ENCODE measurements around the gene ANKRD29.

ANKRD29 gene

DNA sequence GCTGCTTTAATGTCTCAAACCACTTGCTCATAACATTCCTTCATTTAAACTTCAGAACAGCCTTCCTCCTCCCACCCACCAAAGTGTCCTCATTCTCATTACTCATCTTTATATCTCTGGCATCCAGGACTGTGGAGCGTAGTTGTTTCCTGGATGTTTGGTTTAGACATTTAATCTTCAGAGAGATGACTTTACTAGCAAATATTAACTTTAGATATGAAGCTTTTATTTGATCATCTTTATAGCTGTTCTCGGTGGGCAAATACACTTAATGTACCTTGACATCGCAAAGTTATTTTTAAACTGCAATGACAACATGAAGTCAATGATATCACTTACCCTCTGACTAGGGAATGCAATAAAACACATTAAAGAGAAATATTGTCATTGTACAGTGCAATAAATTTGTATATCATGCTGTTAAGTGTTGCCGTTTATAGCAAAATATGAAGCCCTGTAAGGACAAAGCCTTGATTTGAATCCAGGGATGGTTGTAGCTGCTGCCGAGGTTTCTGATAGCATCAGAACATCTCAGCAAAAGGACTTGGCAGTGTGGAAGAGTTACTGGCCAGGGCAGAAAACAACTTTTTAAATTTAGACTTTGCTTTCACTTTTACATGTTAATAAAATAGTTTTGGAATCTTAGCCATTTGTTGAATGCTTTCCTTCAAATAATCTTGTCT, 21.9 kb upstream of the ANKRD29 start:
- ATAC-seq: no peak

GRCh38 chr18:23683671-23684070, 21.0 kb upstream of the ANKRD29 start:
- no peak for DNase-seq
- no peak for ATAC-seq

More for the DNA sequence above, 21.9 kb upstream of the ANKRD29 start:
- no peak for DNase-seq

DNA sequence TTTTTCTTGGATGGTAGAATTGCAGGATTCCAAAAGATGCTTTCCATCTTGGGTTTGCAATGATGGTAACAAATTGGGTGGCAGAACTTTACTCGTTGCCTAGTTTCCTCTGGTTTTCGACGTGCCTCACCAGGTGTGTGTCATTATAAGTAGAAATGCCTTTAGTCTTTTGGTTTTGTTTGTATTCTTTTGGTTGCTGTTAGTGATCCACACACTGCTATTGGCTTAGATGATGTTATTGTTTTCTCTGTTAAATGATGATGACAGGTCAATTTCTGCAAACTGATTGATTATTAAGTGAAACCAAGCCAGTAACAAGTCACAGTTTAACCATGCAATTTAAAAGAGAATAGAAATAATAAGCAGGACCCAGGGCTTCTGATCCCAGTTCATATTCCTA, 20.4 kb upstream of the ANKRD29 start:
- ATAC-seq (no peak), DNase-seq (no peak)

- peak; percentile 23 for ATAC-seq
Observed at GRCh38 chr18:23682472-23682871, 19.8 kb upstream of the ANKRD29 start.

DNA sequence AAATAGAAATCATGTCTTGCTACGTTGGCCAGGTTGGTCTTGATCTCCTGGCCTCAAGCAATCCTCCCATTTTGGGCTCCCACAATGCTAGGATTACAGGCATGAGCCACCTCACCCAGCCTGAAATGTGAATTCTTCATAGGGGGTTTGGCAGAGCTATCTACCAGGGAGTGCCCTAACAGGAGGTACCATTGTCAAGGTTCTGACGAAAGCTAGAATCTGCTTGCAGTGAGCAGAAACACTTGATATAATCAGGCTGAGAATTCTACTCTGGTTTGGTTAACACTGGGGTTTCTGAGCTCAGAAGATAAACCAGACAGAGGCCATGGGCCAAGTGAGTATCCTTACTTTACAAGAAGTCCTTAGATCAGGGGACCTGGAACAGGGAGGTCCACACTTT, 19.3 kb upstream of the ANKRD29 start:
- DNase-seq: no peak
- no peak for ATAC-seq

More at GRCh38 chr18:23682472-23682871, 19.8 kb upstream of the ANKRD29 start:
- no peak for DNase-seq

DNA sequence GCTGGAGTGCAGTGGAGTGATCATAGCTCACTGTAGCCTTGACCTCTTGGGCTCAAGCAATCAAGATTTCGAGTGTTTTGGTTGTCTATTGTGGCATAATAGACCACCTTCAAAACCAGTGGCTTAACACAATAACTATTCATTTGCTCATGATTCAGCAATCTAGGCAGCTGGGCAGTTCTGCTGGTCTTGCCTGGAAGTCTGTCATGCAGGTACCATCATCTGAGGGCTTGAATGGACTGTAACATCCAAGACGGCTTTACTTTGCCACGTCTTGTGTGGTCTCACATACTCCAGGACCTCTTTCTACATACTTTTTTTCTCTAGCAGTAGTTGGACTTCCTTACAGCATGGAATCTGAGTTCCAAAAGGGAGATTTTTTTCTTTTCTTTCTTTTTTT, 13.2 kb upstream of the ANKRD29 start:
- no peak for ATAC-seq
- DNase-seq: no peak

DNA sequence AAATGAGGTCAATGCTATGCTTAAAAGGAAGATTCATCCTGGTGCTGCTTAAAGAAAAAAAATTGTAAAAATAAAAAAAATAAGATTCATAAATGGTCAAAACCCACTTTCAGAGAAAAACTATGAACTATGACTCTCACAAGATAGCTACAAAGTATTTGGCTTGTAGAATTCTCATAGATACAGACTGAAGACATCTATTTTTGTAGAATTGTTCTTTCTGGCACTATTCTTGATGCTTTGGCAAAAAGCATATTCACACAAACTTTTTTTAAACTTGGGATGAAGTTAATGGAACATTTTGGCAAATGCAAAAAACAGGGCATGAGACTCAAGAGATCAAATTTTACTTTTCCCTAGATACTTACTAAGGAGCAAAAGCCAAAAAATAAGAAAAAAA, 12.5 kb upstream of the ANKRD29 start:
- no peak for DNase-seq
- ATAC-seq: no peak

GRCh38 chr18:23673725-23674124, 11.0 kb upstream of the ANKRD29 start:
- no peak for DNase-seq
- ATAC-seq: peak; percentile 90

GRCh38 chr18:23671564-23671963, 8.9 kb upstream of the ANKRD29 start:
- ATAC-seq: no peak
- no peak for DNase-seq

DNA sequence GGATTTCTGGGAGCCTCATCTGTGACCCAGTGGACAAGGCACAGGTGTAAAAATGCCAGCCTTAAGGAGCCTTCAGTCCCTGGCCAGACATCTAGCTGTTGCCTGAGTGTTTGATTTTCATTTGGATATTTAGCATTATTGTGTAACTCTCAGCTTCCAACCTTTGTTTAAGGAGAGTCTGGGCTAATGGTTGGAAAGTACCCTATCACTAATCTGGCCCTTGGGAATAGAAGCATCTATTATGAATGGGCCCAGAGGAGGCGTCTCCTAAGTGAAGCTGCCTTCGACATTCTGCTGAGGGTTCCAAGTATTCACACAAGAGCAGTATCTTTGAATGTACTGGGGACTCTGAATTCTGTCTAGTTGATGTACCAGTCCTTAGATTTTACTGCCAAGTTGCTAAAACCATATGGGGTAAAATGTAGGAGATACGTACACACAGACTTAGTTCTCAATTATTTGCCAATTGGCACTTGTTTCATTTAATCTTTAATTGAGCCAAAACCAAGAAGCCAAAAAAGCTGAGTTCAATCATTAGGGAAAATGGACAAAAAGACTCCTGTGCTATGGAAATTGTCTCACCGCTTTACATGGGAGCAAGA, 7.2 kb upstream of the ANKRD29 start:
- DNase-seq (no peak), ATAC-seq (no peak)

- ATAC-seq: no peak
- DNase-seq: no peak
Observed at GRCh38 chr18:23669202-23669766, 6.6 kb upstream of the ANKRD29 start.

DNA sequence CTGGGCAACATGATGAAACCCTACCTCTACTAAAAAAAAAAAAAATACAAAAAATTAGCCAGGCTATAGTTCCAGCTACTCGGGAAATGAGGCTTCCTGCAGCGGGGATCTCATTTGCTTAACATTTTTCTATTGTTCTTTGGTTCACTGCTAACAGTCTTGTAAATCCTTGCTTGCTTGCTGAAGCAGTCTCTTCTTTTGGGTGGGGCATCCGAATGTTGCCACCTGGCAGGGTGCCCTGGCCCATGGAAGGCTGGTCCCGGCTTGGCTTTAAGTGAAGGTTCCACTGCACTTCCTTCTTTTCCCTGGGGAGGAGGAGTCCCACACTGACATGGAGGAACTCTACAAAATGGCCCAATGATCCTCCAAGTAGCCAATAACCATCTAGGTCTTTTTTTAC, 6.0 kb upstream of the ANKRD29 start:
- no peak for ATAC-seq
- DNase-seq: no peak

- ATAC-seq: no peak
Observed at GRCh38 chr18:23667114-23667513, 4.4 kb upstream of the ANKRD29 start.

GRCh38 chr18:23664674-23665073, 2.0 kb upstream of the ANKRD29 start:
- DNase-seq (no peak), ATAC-seq (no peak)

More at GRCh38 chr18:23667114-23667513, 4.4 kb upstream of the ANKRD29 start:
- DNase-seq: no peak

GRCh38 chr18:23661735-23662308, 889 bp downstream of the ANKRD29 start:
- DNase-seq (no peak), ATAC-seq (peak; percentile 31)

- ATAC-seq (no peak), DNase-seq (no peak)
Observed at GRCh38 chr18:23658285-23658684, 4.4 kb downstream of the ANKRD29 start.

DNA sequence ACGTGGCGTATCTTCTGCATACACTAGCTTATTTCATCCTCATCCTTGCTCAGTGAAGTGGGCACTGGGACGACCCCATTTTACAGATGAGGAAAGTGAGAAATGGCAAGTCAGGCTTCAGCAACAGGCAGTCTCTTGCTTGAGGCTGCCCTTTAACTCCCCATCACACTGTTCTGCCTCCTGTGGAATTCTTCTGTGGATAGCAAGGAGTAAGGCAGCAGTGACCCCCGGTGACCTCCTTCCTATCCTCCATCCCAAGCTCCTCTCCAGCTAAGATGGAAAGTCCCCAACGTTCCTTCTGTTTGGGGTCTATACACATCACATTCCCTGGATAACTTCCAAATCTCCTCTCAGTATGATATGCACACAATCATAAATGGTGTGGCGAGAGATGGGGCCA, 10.5 kb downstream of the ANKRD29 start:
- ATAC-seq: no peak

GRCh38 chr18:23650968-23651927, 11.5 kb downstream of the ANKRD29 start:
- DNase-seq: no peak
- ATAC-seq: no peak

More for the DNA sequence above, 10.5 kb downstream of the ANKRD29 start:
- no peak for DNase-seq

GRCh38 chr18:23648940-23649607, 13.6 kb downstream of the ANKRD29 start:
- ATAC-seq (no peak), DNase-seq (no peak)

- no peak for ATAC-seq
- DNase-seq: no peak
Observed at GRCh38 chr18:23648456-23648855, 14.3 kb downstream of the ANKRD29 start.

DNA sequence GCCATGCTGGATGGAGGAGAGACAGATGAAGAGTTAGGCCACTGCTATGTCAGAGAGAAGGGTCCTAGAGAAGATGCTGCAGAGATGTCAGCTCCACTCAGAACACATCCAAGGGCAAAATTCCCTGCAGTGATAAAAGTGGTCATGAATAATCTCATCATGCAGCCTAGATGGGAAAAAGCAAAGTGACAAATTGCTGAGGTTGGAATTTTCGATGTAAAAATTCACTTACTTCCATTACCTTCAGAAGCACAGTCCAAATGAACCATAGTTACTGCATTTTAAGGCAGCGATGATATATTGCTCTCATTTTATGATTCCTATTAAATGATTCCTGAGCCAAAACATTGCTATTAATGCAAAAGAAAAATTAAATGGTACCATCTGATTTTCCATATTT, 16.4 kb downstream of the ANKRD29 start:
- no peak for DNase-seq

More for the DNA sequence above, 16.4 kb downstream of the ANKRD29 start:
- no peak for ATAC-seq

All from stimulated activated naive CD8-positive, alpha-beta T cell treated with anti-CD3 and anti-CD28 coated beads, Interleukin-15, Interleukin-2, amounts not matched to agents 100 U/mL and 50 U/mL, for 24 hours (primary cell).